Loucy (cell line): ENCODE measurements around the gene PRICKLE2.

Experiments
- CTCF ChIP-seq: fragments of 200-600 bp; sonication (generic); conservative IDR thresholded peaks from 2 replicates; pipeline ENCODE4 v1.5.1; 2014; ENCODE audit warnings: mild to moderate bottlenecking, antibody characterized with exemption, low read length
- EZH2phosphoT487 ChIP-seq: fragments of 200-600 bp; IDR thresholded peaks from 2 replicates; pipeline ENCODE4 v1.6.1; 2018; ENCODE audit warnings: antibody characterized with exemption, mild to moderate bottlenecking, moderate library complexity, borderline replicate concordance

DNA sequence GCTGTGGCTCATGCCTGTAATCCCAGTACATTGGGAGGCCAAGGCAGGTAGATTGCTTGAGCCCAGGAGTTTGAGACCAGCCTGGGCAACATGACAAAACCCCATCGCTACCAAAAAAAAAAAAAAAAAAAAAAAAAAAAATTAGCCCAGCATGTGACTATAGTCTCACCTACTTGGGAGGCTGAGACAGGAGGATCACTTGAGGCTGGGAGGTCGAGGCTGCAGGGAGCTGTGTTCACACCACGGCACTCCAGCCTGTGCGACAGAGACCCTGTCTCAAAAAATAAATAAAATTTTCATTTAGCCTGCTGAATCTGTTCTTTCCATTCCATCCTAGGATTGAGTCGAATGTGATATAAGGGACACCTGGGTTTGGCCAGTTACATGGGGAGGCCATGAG lies 14.6 kb upstream of the PRICKLE2 start:
- no peak for TF ChIP-seq EZH2phosphoT487
- no peak for TF ChIP-seq CTCF
